HEK293T (cell line): ENCODE measurements around the gene CDH13.

Experiments used
- ELF4 ChIP-seq: fragments of 450-650 bp; IDR thresholded peaks from 2 replicates; pipeline ENCODE4 v1.6.1; 2017; ENCODE audit warnings: antibody characterized with exemption
- ZNF384 ChIP-seq: fragments of 450-650 bp; IDR thresholded peaks from 2 replicates; pipeline ENCODE4 v1.6.1; 2016

- no peak for TF ChIP-seq ELF4
- TF ChIP-seq ZNF384: no peak
These were observed 134.5 kb downstream of the CDH13 start for GRCh38 chr16:82761236-82761635.
